WERI-Rb-1 (cell line): ENCODE measurements around the gene RDM1.
"Not testable (repeated sequence)": the region's sequence is repeated elsewhere in the genome, so short reads cannot be mapped to it uniquely, and the experiment has no call there.

Experiments used
- DNase-seq: peaks from one replicate; pipeline ENCODE4 v3.0.0-alpha.2; 2020
- H3K27ac ChIP-seq: fragments of 250-450 bp; sonication (Bioruptor Pico); 2 replicates; pipeline ENCODE4 v1.5.1; 2020; ENCODE audit warnings: mild to moderate bottlenecking, moderate library complexity
- H3K27me3 ChIP-seq: fragments of 250-450 bp; sonication (Bioruptor Pico); 2 replicates; pipeline ENCODE4 v1.5.1; 2021; ENCODE audit warnings: mild to moderate bottlenecking, low read depth, moderate library complexity; ENCODE audit not compliant: insufficient read depth, severe bottlenecking
- H3K36me3 ChIP-seq: fragments of 250-450 bp; sonication (Bioruptor Pico); 2 replicates; pipeline ENCODE4 v1.5.1; 2020; ENCODE audit warnings: mild to moderate bottlenecking, moderate library complexity
- H3K4me3 ChIP-seq: 2 replicates; pipeline ENCODE4 v1.5.1; 2011; ENCODE audit warnings: low read depth, mild to moderate bottlenecking, control low read depth, low read length
- H3K9me3 ChIP-seq: fragments of 250-450 bp; sonication (Bioruptor Pico); 2 replicates; pipeline ENCODE4 v1.5.1; 2021; ENCODE audit warnings: mild to moderate bottlenecking, moderate library complexity; ENCODE audit not compliant: severe bottlenecking
- CTCF ChIP-seq: IDR thresholded peaks from 2 replicates; pipeline ENCODE4 v1.5.1; 2011; ENCODE audit warnings: low read depth, mild to moderate bottlenecking, control low read depth, inconsistent platforms, low read length

The RDM1 gene

GRCh38 chr17:35942588-35943186, 12.1 kb upstream of the RDM1 start:
- H3K9me3 ChIP-seq, result no peaks in the 10 kb centered on the region
- no peak for TF ChIP-seq CTCF
- no peaks in the 10 kb centered on the region for H3K27me3 ChIP-seq
- DNase-seq, result no peak
- no peak overlapping the region for H3K27ac ChIP-seq
- H3K4me3 ChIP-seq, result no peak overlapping the region
- no peaks in the 10 kb centered on the region for H3K36me3 ChIP-seq

GRCh38 chr17:35938492-35938891, 7.9 kb upstream of the RDM1 start:
- not testable (repeated sequence) for H3K4me3 ChIP-seq, H3K27ac ChIP-seq, H3K9me3 ChIP-seq, H3K27me3 ChIP-seq, DNase-seq, H3K36me3 ChIP-seq

- DNase-seq, result no peak
Observed at GRCh38 chr17:35936063-35936462, 5.5 kb upstream of the RDM1 start.

GRCh38 chr17:35934760-35935159, 4.2 kb upstream of the RDM1 start:
- no peaks in the 10 kb centered on the region for H3K36me3 ChIP-seq
- no peak for TF ChIP-seq CTCF
- no peak overlapping the region for H3K27ac ChIP-seq
- no peak for DNase-seq
- H3K27me3 ChIP-seq, result no peaks in the 10 kb centered on the region
- H3K9me3 ChIP-seq, result no peaks in the 10 kb centered on the region
- no peak overlapping the region for H3K4me3 ChIP-seq

More at GRCh38 chr17:35936063-35936462, 5.5 kb upstream of the RDM1 start:
- Histone ChIP-seq H3K36me3 (no peaks in the 10 kb centered on the region), H3K9me3 (no peaks in the 10 kb centered on the region), H3K27ac (no peak overlapping the region), H3K27me3 (no peaks in the 10 kb centered on the region), H3K4me3 (no peak overlapping the region)
- no peak for TF ChIP-seq CTCF

GRCh38 chr17:35932586-35932985, 2.0 kb upstream of the RDM1 start:
- Histone ChIP-seq H3K27me3 (no peaks in the 10 kb centered on the region), H3K27ac (no peak overlapping the region), H3K9me3 (no peaks in the 10 kb centered on the region), H3K4me3 (no peak overlapping the region), H3K36me3 (no peaks in the 10 kb centered on the region)
- TF ChIP-seq CTCF, result no peak
- no peak for DNase-seq

GRCh38 chr17:35931794-35932425, 1.3 kb upstream of the RDM1 start:
- H3K27ac ChIP-seq, result no peak overlapping the region
- TF ChIP-seq CTCF, result no peak
- H3K9me3 ChIP-seq, result no peaks in the 10 kb centered on the region
- no peaks in the 10 kb centered on the region for H3K36me3 ChIP-seq
- H3K27me3 ChIP-seq, result no peaks in the 10 kb centered on the region
- H3K4me3 ChIP-seq, result no peak overlapping the region
- DNase-seq, result no peak
